PFSK-1 (cell line): ENCODE data around the gene ZC3H18.

Experiments
- FOXP2 ChIP-seq: optimal IDR thresholded peaks from 2 replicates; pipeline ENCODE3; 2011; ENCODE audit warnings: borderline replicate concordance, control low read depth, inconsistent platforms; ENCODE audit not compliant: insufficient read depth; ENCODE audit errors: extremely low read length, extremely low read depth
- POLR2AphosphoS5 ChIP-seq: IDR thresholded peaks from 2 replicates; pipeline ENCODE4 v1.6.1; 2012; ENCODE audit warnings: low read depth, mild to moderate bottlenecking, control low read depth, low read length, moderate library complexity
- SIN3A ChIP-seq: IDR thresholded peaks from 2 replicates; pipeline ENCODE4 v1.6.1; 2012; ENCODE audit warnings: mild to moderate bottlenecking, low read length, moderate library complexity, borderline replicate concordance; ENCODE audit not compliant: insufficient read depth
- TAF1 ChIP-seq: IDR thresholded peaks from 2 replicates; pipeline ENCODE4 v1.6.1; 2012; ENCODE audit warnings: low read length, control low read depth, borderline replicate concordance; ENCODE audit not compliant: insufficient read depth

- TF ChIP-seq FOXP2 (peak; percentile 58), TAF1 (peak; percentile 78; the same call in 1 of the 2 replicates), POLR2AphosphoS5 (peak; percentile 66), SIN3A (peak; percentile 75; the same call in 1 of the 2 replicates)
Observed at GRCh38 chr16:88569985-88570690, at the start of gene ZC3H18.
